GM19238 (cell line): ENCODE results near the gene DSCAML1.

ENCODE experiments used
- DNase-seq: peaks from one replicate; pipeline ENCODE4 v3.0.0; 2011; ENCODE audit warnings: low spot score; ENCODE audit not compliant: insufficient read length

The DSCAML1 gene

DNA sequence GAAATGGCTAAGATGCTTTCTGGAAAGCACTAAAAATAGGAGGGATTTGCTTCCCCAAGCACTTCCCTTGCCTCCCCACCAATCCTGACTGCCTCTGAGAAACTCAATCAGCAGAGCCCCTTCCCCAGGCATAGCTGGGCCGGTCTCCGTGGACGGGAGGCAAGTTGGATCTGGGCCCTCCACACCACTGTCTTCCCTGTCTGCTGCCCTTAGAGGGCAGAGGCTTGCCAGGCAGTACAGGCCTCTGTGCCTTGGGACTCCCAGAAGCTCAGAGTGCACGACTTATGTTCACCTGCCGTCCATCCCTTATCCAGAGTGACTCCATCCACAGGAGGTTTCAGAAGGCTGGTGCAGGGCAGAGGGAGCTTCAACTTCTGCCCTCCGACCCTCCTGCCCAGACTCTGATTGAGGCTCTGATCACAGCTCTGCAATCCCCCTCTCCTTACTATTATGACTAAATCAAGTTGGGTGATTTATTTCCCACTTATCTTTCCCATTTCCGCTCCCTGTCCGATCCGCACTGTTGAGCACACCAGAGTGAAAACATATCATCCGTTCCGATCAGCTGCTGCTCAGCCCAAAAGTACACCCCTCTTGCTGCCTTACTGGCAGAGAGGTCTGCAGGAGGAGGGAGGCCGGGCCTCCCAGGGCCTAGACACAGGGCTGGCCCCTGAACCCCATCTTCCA is 71.8 kb downstream of the DSCAML1 start:
- DNase-seq, result no peak

DNA sequence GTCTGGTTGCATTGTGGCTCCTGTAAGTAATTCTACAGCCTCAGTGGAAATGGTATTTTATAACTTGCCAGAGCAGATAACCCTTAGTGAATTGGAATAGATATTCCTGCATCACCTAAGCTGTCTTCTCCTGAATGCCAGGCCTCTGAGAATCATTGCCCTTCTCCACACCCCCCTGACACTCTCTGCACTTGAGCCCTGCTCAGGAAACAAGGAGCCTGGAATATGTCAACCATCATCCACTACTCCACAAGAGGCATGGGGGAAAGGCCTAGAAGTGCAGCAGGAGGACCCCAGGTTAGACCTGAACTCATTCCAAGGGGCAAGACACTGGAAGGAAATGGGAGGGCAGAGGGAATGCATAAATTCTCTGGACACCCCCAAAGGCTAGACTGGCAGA is 72.4 kb downstream of the DSCAML1 start:
- no peak for DNase-seq

- no peak for DNase-seq
These were observed 72.9 kb downstream of the DSCAML1 start for GRCh38 chr11:117724104-117724503.

- DNase-seq, result no peak
These were observed 73.6 kb downstream of the DSCAML1 start for GRCh38 chr11:117723277-117724024.

GRCh38 chr11:117722082-117722481 is 74.9 kb downstream of the DSCAML1 start:
- DNase-seq, result no peak

GRCh38 chr11:117720061-117720511 is 76.9 kb downstream of the DSCAML1 start:
- DNase-seq, result no peak

- DNase-seq, result no peak
These were observed 77.5 kb downstream of the DSCAML1 start for GRCh38 chr11:117719480-117719879.

- DNase-seq, result no peak
These were observed 79.3 kb downstream of the DSCAML1 start for GRCh38 chr11:117717485-117718314.

DNA sequence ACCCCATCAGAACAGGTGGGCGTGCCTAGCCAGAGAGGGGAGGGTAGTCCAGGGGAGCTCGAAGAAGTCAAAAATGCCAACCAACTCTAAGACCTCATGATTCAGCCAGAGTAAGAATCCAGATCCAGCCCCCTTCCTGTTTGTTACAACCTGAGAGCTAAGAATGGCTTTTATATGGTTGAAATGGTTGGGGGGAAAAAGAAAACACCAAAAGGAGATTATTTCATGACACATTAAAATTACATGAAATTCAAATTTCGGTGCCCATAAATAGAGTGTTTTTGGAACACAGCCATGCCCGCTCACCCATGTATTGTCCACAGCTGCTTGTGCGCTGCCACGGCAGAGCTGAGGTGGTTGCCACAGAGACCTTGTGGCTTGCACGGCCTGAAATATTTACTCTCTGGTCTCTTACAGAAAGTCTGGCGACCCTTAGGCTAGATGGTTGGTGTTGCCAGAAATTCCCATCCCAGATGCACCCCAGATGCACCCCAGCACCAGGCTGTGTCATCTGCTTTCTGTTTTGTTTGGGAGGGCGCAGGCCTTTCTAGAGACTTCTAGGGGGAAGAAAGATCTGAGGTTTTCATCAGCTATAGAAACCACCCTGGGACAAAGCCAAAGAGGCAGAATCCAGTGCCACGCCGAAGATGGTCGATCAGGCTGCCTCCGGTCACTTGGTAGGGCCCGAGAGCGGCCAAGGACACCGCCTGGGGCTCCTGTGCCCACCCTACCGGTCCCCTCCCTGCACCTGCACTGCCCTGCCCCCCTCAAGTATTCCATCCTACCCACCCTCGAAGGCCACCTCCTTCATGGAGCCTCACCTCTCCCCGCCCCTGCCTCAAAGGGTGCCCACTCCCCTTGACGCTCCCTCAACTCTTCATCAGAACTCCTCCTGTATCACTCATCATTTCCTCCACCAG is 80.2 kb downstream of the DSCAML1 start:
- no peak for DNase-seq

DNA sequence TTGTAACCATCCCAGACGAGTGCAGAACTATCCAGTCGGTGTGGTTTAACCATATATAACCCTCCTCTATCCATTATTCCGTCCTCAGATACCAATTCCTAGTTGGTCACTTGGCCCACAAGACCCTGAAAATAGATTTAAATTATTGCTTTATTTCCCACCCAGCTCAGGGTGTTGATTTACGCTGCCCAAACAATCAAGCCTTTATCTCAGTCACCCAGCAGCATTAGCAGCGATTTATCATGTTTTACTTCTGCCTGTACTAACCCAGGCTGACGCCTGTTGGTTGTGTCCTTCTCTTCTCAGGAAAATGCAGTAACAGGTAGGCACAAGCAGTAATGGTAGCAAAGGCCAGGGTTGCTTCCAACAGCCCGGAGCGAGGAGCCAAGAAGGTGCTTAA is 81.2 kb downstream of the DSCAML1 start:
- no peak for DNase-seq

DNA sequence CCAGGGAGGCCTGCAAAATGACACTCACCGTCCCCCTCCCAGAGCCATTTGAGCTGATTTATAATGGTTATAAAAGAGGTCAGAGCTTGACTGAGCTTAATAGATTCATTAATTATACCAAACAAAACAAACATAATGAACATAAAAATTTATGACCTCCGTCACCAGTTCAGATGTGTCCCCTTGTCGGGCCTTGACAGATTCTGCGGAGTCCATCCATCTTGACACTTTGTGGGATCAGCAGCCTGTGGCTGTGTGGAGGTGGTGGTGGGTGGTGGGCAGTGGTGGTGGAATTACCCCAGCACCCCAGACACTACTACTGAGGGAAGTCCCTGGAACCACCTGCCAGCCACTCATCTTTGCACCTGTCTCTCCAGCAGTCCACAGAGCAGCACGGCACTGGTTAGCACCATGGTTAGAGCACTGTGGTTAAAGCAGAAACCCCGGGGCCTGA is 83.5 kb downstream of the DSCAML1 start:
- no peak for DNase-seq

DNA sequence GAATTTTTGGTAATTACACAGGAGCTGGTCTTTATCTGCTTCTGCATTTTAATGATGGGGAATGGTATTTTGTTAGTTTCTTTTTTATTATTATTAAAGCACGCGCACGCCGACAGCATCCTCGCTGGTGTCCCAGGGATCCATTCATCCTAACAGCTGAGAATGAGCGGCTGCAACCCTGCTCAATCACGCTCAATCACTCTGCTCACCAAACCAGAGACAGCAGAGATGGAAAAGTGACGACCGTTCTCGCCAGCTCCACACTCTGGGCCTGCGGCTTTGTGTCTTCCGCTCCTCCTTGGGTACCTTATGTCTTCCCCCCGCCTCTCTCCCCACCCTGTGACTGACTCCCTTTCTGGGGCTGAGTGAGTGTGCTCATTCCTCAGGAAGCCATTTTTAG is 84.5 kb downstream of the DSCAML1 start:
- DNase-seq, result no peak

DNA sequence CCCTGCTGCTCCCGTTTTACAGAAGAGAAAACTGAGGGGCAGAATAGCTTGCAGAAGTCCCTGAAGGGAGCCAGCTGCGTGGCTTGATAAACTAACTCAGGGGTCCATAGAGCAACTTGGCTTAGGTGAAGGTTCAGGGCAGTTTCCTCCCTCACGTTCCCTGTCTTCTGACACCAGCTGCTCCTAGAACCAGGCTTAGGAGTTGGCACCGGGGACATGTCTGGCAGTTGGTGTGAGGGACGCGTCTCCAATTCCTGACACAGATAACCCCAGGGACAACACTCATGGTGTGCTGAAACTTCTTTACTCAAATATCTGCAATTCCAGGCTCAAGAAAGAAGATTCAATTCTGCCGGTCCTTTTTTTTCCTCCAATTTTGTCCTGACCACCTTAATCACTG is 85.7 kb downstream of the DSCAML1 start:
- DNase-seq, result no peak

DNA sequence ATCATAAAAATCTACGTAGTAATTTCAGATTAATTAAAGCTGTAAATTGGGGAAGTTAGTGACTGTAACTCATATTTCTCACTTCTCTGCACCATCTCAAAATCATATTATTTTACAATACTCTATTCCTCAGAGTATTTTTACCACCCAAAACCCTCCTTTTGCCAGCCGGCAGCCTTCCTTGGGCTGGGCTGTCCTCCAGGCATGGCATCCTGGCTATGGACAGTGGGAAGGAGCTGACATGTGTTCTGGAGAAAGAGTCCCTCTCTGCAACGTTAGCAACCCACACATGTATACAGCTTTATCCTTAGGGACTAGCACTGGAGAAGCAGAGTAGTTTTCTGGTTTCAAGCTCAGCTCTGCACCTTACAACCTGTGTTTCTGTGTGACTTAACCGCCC is 86.8 kb downstream of the DSCAML1 start:
- no peak for DNase-seq

DNA sequence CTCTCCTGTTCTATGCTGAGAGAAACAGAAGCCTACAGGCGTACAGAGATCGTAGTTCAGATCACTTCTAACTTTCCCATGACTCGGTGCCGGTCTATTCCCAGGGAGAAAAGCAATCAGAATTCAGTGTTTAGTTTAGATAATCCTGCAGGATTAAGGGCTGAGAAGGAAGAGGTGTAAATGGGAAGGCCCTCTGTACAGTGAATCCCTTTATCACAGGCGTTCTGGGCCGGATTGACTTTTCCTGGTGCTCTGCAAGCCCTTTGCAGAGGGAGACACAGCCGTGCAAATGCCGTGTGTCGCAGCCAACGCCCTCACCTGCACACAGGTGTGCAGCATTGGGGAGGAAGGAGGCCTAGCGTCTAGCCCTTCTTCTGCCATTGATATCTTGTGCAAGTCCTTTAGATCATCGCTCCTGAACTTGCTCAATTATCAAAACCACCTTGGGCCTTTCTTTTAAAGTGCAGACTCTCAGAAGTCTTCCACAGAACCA is 90.6 kb downstream of the DSCAML1 start:
- DNase-seq, result no peak

DNA sequence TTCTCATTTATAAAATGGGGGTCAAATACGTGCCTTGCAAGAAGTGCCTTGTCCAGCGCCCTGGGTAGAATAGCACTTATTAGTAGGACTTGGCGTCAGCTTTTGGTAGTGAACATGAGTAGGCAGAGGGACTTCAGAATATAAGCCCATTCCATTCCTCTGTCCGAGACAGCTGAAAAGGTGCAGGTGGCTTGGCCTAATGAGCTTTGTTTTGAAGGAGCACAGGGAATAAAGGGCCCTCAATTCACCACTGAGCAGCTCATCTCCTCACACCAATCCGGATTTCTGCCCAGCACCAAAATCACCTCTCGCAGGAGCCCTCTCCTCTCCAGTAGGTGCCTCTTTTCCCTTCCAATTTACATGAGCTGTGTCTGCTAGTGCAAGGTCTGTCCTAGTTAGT is 91.2 kb downstream of the DSCAML1 start:
- no peak for DNase-seq

GRCh38 chr11:117704395-117705100 is 92.5 kb downstream of the DSCAML1 start:
- no peak for DNase-seq

GRCh38 chr11:117702946-117703598 is 93.9 kb downstream of the DSCAML1 start:
- no peak for DNase-seq

DNA sequence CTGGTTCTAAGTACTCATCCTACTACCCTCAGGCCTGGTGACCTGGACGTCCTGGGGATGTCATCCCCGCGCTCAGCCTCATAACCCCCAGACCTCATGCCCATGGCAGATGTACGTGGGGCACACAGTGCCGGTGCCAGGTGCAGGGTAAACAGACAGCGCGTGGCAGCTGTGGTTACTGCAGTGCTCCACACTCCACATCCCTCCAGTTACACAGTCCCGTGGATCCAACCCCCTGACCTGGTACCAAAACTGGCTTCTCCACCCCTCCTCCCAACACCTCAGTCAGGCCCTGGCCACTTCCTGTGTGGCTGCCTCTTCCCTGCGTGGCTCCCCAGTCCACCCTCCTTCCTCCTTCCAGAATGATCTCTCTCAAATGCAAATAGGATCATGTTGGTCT is 95.2 kb downstream of the DSCAML1 start:
- DNase-seq, result no peak

DNA sequence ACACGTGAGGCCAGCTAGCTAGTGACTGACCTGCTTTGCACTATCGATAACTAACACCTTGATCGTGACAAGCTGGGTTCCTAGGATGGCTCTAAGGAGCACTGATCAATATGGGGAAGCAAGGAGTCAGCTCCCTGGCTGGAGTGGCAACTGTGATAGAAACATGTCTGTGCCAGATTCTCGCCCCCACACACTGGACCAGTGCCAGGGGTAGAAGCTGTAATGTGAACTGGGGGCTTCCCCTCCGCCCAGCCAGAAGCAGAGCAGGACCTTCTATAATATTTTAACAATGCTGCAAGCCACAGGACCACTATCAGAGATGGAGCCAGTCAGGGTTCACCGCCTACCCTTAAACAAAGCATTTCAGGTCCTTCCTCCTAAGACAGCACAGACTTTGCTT is 96.5 kb downstream of the DSCAML1 start:
- no peak for DNase-seq
